Activated T-helper 2 cell treated with anti-CD3 and anti-CD28 coated beads, Interferon-gamma antibody, Interleukin-2, Interleukin-4, amounts not matched to agents 10 μg/mL and 5 μg/mL and 100 μg/mL, durations not matched to agents 14 hours and 24 hours and 36 hours (primary cell): ENCODE results near the gene MKNK2. TPM values are rescaled to one million over a fixed set of nuclear protein-coding genes. Genes with fewer than 3 reads are reported as not detected.
A peak's percentile ranks its signal among the peaks of the same experiment; 100 is the strongest.
"Not testable (repeated sequence)": the region's sequence is repeated elsewhere in the genome, so short reads cannot be mapped to it uniquely, and the experiment has no call there.

Experiments used
- DNase-seq: peaks from one replicate; pipeline ENCODE4 v3.0.0; 2021; ENCODE audit warnings: low spot score
- H3K27ac Mint-ChIP-seq: one replicate; pipeline ENCODE4 v1.8.0; 2021; ENCODE audit warnings: mixed read lengths
- H3K27me3 Mint-ChIP-seq: one replicate; pipeline ENCODE4 v1.8.0; 2021; ENCODE audit warnings: low read depth, mixed read lengths
- H3K36me3 Mint-ChIP-seq: one replicate; pipeline ENCODE4 v1.8.0; 2021; ENCODE audit warnings: low read depth, mixed read lengths
- H3K4me1 Mint-ChIP-seq: one replicate; pipeline ENCODE4 v1.8.0; 2021; ENCODE audit warnings: low read depth, mixed read lengths
- H3K4me3 Mint-ChIP-seq: one replicate; pipeline ENCODE4 v1.8.0; 2021; ENCODE audit warnings: low read depth, mild to moderate bottlenecking, moderate library complexity, mixed read lengths
- H3K9me3 Mint-ChIP-seq: one replicate; pipeline ENCODE4 v1.8.0; 2021; ENCODE audit warnings: mixed read lengths
- intact Hi-C: fragments of 100-400 bp; cut with micrococcal nuclease; formaldehyde crosslinking; loops from one replicate; pipeline ENCODE4 v1.15.1; 2023
- total RNA-seq: library from RNA; stranded (reverse); gene quantifications from 2 replicates; pipeline ENCODE4 v1.2.3, GENCODE V29; 2022

MKNK2 gene
- total RNA-seq, 1 donor from 2014 or later = 176 TPM

DNA sequence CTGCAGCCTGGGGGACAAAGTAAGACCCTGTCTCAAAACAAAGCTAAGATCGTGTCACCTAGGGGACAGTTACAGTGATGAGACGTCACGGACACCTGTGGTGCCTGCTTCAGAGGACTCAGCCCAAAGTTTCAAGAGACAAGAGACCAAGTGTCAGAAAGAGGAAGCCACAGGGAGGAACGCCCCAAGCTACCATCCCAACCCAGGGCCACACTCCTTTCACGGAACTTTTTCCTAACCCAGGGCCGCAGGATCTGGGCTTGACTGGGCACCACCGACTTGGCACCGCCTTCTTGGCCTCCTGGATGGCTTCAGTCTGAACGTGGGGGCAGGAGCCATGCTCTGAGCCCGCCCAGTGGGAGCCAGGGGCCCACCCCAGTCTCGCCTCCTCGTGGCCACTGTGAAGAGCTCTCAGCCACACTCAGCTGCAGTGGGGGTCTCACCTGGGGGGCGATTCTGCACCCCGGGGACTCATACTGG is 36.6 kb upstream of the MKNK2 start:
- peak overlapping the region; percentile 88 for H3K27ac Mint-ChIP-seq
- peak overlapping the region; percentile 57 for H3K4me3 Mint-ChIP-seq
- intact Hi-C loops = loop anchor here (5.0 kb wide), 2 partner anchors 70 to 150 kb away; partner anchors contain the start of genes BTBD2, PLEKHJ1 and SF3A2
- no peaks in the 10 kb centered on the region for H3K9me3 Mint-ChIP-seq
- peaks cover 52% of the 10 kb centered on the region for H3K4me1 Mint-ChIP-seq
- no peaks in the 10 kb centered on the region for H3K27me3 Mint-ChIP-seq
- peaks cover 69% of the 10 kb centered on the region for H3K36me3 Mint-ChIP-seq
- DNase-seq = no peak

DNA sequence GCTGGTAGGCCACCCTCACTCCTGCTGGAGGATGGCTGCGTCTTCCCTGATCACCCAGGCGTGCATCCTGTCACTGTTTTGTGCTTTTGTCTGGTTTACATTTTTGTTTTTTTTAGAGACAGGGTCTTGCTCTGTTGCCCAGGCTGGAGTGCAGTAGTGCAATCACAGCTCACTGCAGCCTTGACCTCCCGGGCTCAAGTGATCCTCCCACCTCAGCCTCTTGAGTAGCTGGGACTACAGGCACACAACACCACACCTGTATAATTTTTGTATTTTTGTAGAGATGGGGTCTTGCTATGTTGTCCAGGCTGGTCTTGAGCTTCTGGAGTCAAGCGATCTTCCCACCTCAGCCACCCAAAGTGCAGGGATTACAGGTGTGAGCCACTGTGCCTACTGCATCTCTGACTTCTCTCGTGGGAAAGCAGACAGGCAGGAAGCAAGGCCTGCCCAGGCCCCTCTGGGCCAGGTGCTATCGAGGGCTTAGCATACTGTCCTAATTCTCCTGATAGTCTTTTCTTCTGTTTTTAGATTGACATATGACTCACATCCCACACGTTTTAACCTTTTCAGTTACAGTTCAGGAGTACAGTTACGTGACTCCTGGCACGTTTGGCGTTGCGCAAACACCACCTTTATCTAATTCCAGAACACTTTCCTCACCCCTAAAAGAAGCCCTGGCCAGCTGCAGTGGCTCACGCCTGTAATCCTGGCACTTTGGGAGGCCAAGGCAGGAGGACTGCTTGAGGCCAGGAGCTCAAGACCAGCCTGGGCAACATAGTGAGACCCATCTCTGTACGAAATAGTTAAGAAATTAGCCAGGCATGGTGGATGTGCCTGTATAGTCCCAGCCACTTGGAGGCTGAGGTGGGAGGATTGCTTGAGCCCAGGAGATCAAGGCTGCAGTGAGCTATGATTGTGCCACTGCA is 35.9 kb upstream of the MKNK2 start:
- intact Hi-C loops = loop anchor here (5.0 kb wide), 2 partner anchors 70 to 150 kb away; partner anchors contain the start of genes BTBD2, PLEKHJ1 and SF3A2
- Mint-ChIP-seq H3K4me3 (peak overlapping the region; percentile 57), H3K27ac (peak overlapping the region; percentile 88), H3K36me3 (peaks cover 70% of the 10 kb centered on the region), H3K4me1 (peaks cover 54% of the 10 kb centered on the region)
- H3K9me3 Mint-ChIP-seq, H3K27me3 Mint-ChIP-seq, DNase-seq: not testable (repeated sequence)

DNA sequence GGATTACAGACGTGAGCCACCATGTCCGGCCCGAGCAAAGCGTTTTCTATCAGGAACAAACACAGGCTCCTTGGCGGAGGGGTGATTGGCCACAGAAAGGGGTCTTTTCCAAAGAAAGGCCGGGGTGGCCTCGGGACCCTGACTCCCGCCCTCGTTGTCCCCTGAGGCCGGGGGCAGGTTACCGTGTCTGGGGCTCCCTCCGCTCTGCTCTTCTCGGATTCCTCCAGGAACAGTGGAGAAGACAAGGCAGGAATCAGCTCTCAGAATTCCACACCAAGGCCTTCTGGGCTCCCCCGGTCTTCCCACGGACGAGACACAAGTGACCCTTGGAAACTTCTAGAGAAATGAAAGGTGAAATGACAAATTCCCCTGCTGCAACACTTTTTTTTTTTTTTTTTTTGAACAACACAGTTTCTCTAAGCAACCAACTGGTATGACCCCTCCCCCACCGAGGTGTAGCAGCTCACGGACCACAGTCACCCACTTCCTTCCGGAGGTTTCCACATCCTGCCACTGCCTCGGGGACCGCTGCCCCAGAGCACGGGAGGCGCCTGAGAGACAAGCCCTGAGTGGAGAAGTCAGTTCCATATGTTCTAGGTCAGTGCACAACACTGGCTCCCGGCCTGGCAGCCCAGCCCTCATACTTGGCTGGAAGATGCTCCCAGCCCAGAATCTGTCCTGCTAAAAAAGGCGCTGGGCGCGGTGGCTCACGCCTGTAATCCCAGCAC is 34.1 kb upstream of the MKNK2 start:
- intact Hi-C loops = loop anchor here (1.0 to 5.0 kb wide), 4 partner anchors 11 to 208 kb away; partner anchors contain the start of genes BTBD2, IZUMO4, MOB3A and PLEKHJ1
- Mint-ChIP-seq H3K4me3 (peak overlapping the region; percentile 98), H3K4me1 (peaks cover 56% of the 10 kb centered on the region), H3K9me3 (no peaks in the 10 kb centered on the region), H3K27ac (peak overlapping the region; percentile 100), H3K27me3 (no peaks in the 10 kb centered on the region), H3K36me3 (peaks cover 74% of the 10 kb centered on the region)
- peak; percentile 95 for DNase-seq

DNA sequence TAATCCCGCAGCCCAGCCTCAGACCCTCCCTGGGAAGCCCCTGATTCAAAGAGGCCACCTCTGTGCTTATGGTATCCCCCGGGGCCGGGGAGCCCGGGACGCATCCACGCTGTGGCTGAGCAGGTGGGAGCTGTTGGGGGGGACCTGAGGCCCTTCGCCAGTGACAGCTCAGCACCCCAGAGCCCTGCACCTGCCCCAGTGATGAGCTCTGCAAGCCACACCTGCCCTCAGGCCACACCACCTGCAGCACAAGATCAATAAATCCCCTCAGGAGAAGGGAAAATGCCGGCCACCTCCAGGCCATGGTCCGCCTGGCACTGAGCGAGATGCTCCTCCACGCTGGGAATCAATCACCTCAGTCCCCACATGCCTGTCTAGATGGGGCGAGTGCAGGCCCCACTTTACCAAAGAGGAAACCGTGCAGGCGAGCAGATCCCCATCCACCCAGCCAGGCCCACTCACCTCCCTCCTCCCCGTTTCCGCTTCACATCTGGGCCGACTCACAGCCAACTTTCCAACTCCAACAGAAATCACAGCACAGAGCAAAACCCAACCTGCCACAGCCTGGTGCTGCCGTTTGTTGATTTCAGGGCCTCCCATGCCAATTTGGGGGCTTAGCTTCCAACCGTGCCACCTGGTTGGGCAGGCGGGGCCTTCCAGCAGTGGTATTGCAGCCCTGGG is 32.3 kb upstream of the MKNK2 start:
- Mint-ChIP-seq H3K36me3 (peaks cover 83% of the 10 kb centered on the region), H3K4me1 (peaks cover 48% of the 10 kb centered on the region), H3K9me3 (no peaks in the 10 kb centered on the region), H3K4me3 (peak overlapping the region; percentile 98), H3K27ac (peak overlapping the region; percentile 100), H3K27me3 (no peaks in the 10 kb centered on the region)
- peak; percentile 69 for DNase-seq
- intact Hi-C loops = loop anchor here (5.0 kb wide), 1 partner anchor 206 kb away; no protein-coding TSS in a partner anchor

DNA sequence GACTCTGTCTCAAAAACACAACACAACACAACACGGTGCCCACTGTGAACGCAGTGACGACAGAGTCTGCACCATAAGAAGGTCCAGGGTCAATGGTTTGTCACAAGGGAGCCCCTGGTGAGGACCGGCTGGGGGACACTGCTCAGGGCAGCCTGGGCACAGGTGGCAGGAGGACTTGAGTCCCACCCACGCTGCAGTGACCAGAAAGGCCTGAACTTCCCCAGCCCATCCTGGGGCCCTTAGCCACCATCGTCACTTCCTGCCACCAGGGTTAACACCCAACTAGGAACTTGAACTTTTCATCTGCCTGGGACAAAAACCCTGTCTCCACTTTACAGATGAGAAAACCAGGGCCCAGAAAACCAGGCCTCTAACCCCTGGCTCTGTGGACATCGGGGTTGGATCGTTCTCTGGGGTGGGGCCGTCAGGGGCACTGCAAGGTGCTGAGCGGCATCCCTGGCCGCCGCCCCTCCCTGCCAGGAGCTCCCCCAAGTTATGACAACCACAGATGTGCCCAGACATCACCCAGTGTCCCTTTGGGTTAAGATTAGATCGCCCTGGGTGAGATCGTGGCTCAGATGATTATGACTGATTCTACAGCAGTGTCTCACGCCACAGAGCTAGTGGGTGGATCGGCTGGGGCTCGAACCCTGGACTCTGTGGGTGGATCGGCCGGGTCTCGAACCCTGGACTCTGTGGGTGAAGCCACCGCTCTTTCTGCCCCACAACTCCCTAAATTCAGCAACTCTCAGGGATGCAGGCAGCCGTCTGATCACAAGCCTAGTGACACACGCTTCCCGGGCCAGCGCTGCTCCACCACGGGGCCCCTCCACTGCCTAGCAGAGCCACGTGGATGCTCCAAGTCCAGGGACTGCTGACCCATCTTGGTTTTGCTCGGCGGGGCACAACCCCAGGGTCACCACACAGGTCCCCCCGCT is 31.1 kb upstream of the MKNK2 start:
- H3K4me1 Mint-ChIP-seq = peaks cover 37% of the 10 kb centered on the region
- H3K36me3 Mint-ChIP-seq = peaks cover 88% of the 10 kb centered on the region
- H3K4me3 Mint-ChIP-seq = peak overlapping the region; percentile 98
- peak overlapping the region; percentile 100 for H3K27ac Mint-ChIP-seq
- H3K27me3 Mint-ChIP-seq = no peaks in the 10 kb centered on the region
- H3K9me3 Mint-ChIP-seq = no peaks in the 10 kb centered on the region
- intact Hi-C loops = loop anchor here (5.0 kb wide), 1 partner anchor 205 kb away; no protein-coding TSS in a partner anchor
- DNase-seq = peak; percentile 56

DNA sequence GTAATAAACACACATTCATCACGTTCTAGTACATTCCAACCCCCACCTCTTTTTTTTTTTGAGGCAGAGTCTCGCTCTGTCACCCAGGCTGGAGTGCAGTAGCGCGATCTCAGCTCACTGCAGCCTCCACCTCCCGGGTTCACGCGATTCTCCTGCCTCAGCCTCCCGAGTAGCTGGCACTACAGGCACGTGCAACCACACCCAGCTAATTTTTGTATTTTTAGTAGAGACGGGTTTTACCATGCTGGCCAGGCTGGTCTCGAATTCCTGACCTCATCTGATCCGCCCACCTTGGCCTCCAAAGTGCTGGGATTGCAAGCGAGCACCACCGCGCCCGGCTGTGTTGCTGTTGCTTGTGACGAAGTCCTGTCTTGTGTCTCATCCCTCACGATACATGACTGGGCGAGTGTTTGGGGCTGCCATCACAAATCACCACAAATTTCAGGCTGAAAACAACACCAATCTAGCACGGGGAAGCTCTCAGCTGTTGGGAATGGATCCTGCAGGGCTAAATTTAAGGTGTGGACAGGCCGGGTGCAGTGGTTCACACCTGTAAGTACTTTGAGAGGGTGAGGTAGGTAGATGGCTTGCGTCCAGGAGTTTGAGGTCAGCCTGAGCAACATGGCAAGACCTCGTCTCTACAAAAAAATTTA is 29.4 kb upstream of the MKNK2 start:
- intact Hi-C loops = loop anchor here (5.0 kb wide), 1 partner anchor 203 kb away; no protein-coding TSS in a partner anchor
- Mint-ChIP-seq H3K9me3 (no peaks in the 10 kb centered on the region), H3K36me3 (peaks cover 92% of the 10 kb centered on the region), H3K27me3 (no peaks in the 10 kb centered on the region), H3K4me1 (peaks cover 30% of the 10 kb centered on the region), H3K4me3 (peak overlapping the region; percentile 63), H3K27ac (peak overlapping the region; percentile 100)
- no peak for DNase-seq

DNA sequence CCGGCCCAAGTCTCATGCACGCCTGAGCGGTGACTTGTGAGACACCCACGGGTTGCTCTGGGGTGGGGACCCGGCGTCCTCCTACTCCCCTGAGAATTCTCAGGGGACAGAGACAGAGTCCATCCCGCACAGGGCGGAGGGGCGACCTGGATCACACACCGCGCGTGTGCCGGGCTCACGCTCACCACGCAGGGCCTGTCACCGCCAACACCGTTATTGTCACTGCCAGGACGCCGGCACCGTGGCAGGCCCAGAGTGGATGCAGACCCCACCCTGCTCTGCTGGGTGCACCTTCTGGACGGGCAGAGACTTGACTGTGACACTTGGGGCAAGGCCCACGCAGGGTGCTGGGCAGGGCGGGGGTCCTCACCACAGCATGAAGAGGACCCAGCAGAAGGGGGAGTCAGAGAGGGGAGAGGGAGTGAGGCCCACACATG is 28.8 kb upstream of the MKNK2 start:
- Mint-ChIP-seq H3K4me3 (peak overlapping the region; percentile 63), H3K27ac (peak overlapping the region; percentile 100), H3K4me1 (peaks cover 25% of the 10 kb centered on the region), H3K27me3 (no peaks in the 10 kb centered on the region), H3K9me3 (no peaks in the 10 kb centered on the region), H3K36me3 (peaks cover 87% of the 10 kb centered on the region)
- DNase-seq = no peak
- intact Hi-C loops = loop anchor here (5.0 kb wide), 1 partner anchor 203 kb away; no protein-coding TSS in a partner anchor

DNA sequence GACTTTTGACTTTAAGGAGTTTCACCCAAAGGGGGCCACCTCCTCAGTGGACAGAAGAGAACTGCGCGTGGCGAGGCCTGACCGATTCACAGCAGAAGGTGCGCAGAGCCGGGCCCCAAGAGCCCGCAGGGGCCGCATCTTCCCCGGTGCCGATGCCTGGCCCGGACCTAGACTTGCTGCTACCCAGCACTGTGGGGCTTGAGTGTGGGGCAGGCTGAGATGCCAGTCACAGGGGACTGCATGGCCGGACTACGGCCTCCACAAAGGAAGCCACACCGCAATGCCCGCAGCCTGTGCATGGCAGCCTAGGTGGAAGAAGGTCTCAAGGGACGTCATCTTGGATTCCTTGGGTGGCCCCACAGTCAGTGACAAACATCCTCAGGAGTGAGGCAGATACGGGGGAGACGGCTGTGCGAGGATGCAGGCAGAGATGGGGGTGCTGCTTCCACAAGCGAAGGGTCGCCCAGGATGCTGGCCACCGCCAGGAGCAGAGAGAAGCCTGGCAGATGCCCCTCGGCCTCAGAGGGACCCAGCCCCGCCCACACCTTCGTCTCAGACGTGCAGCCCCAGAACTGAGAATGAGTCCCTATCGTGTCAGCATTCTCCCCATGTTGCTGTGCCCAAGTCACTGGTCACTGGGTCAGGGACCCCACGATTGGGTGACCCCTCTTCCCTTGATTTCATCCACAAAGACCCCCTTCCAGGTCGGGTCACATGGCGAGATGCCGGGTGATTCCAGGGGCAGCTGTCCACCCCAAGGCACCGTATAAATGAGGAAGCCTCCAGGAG is 28.2 kb upstream of the MKNK2 start:
- Mint-ChIP-seq H3K4me1 (peaks cover 26% of the 10 kb centered on the region), H3K27ac (peak overlapping the region; percentile 100), H3K9me3 (no peaks in the 10 kb centered on the region), H3K27me3 (no peaks in the 10 kb centered on the region), H3K36me3 (peaks cover 85% of the 10 kb centered on the region), H3K4me3 (peak overlapping the region; percentile 37)
- intact Hi-C loops = no loop called here
- DNase-seq = no peak

DNA sequence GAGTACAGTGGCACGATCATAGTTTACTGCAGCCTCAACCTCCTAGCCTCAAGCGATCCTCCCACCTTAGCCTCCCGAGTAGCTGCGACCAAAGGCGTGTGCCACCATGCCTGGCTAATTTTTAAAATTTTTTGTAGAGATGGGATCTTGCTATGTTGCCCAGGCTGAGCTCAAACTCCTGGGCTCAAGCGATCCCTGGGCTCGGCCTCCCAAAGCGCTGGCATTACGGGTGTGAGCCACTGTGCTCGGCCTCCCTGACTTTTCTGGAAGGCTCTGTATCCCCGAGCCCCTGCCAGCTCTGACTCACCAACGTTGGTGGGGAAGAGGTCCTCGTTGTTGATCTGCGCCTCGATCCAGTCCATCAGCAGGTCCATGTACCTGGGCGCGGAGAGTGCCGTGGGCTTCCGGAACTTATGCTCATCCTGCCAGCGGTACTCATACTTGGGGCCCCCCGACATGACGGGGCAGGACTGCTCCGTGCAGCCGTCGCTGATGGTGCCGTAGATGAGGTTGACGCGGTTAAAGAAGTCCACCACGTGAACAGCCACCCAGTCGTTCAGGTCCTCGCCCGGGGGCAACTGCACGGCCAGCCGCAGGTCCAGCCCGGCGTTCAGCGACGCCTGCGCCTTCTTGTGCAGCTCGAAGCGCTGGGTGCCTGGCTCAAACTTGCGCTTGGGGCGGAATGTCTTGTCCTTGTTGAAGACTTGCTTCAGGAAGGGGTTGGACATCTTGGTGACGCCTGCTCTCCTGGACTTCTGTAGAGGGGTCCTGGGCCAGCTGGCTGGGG is 27.0 kb upstream of the MKNK2 start:
- no peaks in the 10 kb centered on the region for H3K27me3 Mint-ChIP-seq

DNA sequence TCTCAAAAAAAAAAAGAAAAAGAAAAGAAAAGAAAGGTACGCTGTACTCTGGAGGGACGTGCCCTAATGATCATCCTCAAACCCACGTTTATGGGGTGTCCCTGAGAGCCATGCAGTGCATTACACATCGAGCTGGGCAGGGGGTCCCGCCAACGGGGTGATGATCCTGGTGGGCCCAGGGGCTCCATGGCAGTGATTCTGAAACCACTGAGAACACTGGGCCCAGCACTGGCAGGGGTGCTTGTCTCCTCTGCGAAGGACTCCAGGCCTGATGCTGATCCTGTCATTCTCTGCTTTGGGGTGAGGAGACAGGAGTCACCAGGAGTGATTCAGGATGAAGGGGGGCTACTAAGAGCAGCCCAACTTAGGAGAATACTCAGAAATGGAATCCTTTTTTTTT is 26.4 kb upstream of the MKNK2 start:
- H3K27me3 Mint-ChIP-seq = no peaks in the 10 kb centered on the region
- intact Hi-C loops = no loop called here
- H3K4me3 Mint-ChIP-seq = no peak overlapping the region
- DNase-seq = no peak
- H3K36me3 Mint-ChIP-seq = peaks cover 81% of the 10 kb centered on the region
- peaks cover 28% of the 10 kb centered on the region for H3K4me1 Mint-ChIP-seq
- no peaks in the 10 kb centered on the region for H3K9me3 Mint-ChIP-seq
- no peak overlapping the region for H3K27ac Mint-ChIP-seq

More for the DNA sequence above, 27.0 kb upstream of the MKNK2 start:
- no peak for DNase-seq
- Mint-ChIP-seq H3K9me3 (no peaks in the 10 kb centered on the region), H3K27ac (no peak overlapping the region), H3K36me3 (peaks cover 81% of the 10 kb centered on the region), H3K4me1 (peaks cover 28% of the 10 kb centered on the region), H3K4me3 (no peak overlapping the region)
- intact Hi-C loops = no loop called here
